Stimulated activated CD8-positive, alpha-beta memory T cell treated with anti-CD3 and anti-CD28 coated beads, Interleukin-12 subunit alpha, Interleukin-12 subunit beta, amount 100 ng/mL, for 24 hours (primary cell): ENCODE data around the gene HEBP1.

Experiments
- DNase-seq: peaks from one replicate; pipeline ENCODE4 v3.0.0-alpha.2; 2020; ENCODE audit errors: extremely low read depth

HEBP1 gene

DNA sequence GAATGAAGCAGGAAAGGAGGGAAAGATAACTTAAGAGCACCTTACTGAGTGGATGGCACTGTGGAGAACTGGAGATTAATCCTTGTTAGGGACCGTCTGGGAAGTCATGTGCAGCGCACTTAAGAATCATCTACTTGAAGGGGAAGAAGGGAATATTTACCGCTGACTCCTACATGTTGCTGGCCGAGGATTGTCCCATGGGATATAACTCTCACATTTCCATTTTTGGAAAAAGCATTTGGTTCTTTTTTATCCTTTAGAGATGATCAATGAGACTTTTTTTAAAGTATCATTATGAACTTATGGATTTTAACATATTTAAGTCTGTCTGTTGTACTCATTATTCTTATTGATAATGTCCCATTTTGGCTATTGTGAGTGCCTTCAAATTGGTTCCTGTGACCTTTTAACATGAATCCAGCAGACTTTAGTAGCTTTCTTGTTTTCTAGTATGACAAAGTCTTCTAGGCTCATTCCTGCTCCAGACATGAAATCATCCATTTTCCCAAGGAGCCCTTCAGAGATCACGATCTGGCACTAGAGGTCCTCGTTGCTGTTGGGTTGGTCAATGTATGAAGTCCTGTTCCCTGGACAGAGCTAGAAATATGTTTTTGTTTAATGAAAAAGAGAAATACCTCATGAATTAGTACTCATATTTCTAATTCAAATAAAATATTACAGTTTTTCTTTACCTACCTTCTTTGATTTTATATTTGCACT, 23.9 kb upstream of the HEBP1 start:
- no peak for DNase-seq

DNA sequence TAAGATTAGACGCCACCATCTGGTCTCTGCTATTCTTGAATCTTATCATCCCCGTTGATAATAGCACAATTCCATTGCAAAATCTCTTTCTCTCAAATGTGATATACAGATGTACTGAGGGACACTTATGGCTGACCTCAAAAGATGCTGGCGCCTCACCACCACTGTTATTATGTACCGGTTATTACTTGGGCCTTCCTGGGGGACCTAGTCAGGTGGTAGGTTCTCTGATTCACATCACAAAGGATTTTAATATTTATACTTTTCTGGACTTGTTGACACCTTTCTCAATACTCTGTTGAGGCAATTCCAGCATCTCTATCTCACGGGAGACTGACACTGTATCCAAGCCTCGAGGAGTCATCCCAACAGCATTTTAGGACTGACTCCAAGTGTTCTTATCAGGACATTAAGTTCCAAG, 22.8 kb upstream of the HEBP1 start:
- DNase-seq = no peak

DNA sequence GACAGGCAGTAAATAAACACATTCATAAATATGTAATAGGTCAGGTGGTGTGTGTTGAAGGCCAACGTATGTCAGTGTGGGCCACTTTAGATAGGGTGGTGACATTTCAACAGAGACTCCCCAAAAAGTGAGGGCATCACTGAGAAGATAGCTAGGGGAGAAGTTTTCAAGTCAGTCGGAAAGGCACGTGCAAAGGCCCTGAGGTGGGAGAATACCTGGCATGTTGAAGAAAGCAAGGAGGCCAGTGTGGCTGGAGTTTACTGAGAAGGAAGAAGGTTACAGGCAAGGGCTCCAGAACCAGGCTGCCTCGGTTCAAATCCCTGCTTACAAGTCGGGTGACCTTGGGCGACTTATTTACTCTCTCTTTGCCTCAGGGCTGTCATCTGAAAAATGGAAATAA, 11.0 kb upstream of the HEBP1 start:
- no peak for DNase-seq

DNA sequence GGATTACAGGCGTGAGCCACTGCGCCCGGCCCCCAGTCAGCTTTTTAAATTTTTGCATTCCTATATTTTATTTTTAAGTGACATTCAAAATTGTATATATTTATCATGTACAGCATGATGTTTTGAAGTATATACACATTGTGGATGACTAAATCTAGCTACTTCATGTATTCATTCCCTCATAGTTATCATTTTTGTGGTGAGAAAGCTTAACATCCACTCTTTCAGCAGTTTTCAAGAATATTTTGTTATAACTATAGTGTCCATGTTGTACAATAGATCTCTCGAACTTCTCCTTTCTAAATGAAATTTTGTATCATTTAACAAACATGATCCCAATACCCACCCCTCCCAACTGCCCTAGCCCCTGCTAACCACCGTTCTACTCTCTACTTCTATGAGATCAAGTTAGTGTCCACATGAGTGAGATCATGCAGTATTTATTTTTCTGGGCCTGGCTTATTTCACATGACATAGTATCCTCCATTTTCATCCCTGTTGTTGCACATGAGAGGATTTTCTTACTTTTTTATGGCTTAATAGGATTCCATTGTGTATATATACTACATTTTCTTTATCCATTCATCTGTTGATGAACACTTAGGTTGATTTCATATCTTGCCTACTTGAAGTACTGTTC, 8.8 kb upstream of the HEBP1 start:
- DNase-seq = no peak

DNA sequence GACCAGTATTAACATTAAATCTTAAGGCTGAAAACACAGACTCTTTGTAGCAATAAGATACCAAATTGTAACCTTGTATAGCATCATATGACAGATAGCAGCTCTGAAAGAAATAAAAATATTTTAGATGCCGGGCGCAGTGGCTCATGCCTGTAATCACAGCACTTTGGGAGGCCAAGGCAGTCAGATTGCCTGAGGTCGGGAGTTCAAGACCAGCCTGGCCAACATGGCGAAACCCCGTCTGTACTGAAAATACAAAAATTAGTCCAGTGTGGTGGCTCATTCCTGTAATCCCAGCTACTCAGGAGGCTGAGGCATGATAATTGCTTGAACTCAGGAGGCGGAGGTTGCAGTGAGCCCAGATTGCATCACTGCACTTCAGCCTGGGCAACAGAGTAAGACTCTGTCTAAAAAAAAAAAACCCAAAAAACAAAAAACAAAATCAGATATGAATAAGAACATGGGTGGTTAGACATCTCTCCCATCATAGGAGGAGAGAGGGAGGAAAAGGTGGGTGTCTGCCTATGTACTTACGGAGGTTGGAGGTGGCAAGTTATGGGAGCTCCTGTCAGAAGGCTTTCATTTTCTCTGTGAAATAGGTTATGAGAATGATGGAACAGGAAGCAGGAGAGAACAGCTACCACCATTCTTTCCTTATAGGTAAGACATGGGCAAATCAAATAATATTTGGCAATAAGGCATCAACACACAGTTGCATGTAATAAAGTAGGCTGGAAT, 7.6 kb upstream of the HEBP1 start:
- no peak for DNase-seq

DNA sequence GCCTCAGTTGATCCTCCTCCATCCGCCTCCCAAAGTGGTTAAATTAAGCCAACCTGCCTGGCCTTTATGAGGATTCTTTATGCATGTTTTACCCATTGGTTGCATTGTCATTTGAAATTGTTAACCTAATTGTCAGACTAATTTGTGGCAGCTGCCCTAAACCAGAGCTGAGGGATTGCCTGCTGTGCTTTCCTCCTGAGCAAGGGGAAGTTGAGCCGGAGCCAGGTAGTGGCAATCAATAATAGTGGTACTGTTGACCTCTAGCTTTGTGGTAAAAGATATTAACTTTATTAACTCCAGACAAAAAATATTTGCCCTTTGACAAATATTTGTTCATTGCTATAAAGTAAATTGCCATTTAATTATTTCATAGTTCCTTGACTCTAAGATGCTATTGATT, 5.6 kb upstream of the HEBP1 start:
- no peak for DNase-seq

DNA sequence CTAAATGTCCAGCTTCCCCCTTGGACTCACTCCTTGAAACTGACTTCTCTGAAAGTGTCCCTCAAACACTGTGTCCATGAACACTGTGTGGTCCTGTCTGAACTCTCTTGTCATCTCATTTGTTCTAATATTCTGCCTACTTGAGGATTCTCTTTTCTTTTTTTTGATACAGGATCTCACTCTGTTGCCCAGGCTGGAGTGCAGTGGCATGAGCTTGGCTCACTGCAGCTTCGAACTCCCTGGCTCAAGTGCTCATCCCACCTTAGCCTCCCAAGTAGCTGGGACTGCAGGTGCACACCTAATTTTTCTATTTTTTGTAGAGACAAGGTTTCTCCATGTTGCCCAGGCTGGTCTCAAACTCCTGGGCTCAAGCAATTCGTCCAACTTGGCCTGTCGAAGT, 4.9 kb upstream of the HEBP1 start:
- no peak for DNase-seq

DNA sequence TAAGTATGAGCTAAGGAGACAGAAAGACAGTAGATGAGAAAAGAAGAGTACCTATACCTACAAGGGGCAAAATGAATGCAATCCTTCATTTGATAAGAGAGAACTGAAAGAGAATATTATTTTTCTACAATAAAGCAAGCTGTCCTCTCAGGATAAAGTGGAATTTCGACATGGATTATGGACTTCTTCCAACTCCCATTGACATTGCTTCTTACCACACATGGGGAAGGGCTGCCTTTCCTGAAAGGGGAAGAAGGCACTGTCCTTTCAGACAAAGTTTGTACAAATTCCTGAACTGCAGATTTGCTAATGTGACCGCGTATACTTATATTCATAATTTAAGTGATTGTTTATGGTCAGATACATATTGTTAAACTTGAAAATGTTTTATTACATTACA, 4.3 kb upstream of the HEBP1 start:
- no peak for DNase-seq

DNA sequence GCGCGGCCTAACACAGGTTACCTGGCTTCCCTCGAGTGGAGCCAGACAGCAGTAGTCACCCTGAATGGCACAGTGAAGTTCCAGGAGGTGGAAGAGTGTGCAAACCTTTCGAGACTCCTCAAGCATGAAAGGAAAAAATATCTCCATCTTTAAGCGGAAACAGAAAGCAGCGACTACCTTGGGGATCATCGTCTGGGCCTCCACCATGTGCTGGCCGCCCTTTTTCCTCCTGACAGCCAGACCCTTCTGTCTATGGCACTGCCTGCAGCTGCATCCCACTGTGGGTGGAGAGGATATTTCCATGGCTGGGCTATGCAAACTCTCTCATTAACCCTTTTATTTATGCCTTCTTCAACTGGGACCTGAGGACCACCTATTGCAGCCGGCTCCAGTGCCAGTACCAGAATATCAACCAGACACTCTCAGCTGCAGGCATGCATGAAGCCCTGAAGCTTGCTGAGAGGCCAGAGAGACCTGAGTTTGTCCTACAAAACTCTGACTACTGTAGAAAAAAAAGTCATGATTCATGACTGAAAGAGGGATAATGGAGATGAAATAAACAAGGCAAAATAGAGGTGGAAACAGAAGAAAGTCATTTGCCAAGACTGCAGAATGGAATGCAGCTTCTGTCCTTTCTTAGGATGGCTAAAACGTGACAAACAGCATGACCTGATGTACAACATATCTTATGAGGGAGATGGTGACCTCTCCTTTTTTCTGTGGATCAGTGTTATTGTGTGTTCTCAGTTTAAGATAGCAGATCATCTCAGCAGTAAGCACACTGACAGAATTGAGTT, 2.4 kb upstream of the HEBP1 start:
- DNase-seq = no peak

DNA sequence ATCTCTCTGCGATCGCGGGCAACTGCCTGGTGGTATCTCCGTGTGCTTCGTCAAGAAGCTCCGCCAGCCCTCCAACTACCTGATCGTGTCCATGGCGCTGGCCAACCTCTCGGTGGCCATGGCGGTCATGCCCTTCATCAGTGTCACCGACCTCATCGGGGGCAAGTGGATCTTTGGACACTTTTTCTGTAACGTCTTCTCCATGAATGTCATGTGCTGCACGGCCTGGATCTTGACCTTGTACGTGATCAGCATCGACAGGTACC, 1.6 kb upstream of the HEBP1 start:
- DNase-seq = no peak

DNA sequence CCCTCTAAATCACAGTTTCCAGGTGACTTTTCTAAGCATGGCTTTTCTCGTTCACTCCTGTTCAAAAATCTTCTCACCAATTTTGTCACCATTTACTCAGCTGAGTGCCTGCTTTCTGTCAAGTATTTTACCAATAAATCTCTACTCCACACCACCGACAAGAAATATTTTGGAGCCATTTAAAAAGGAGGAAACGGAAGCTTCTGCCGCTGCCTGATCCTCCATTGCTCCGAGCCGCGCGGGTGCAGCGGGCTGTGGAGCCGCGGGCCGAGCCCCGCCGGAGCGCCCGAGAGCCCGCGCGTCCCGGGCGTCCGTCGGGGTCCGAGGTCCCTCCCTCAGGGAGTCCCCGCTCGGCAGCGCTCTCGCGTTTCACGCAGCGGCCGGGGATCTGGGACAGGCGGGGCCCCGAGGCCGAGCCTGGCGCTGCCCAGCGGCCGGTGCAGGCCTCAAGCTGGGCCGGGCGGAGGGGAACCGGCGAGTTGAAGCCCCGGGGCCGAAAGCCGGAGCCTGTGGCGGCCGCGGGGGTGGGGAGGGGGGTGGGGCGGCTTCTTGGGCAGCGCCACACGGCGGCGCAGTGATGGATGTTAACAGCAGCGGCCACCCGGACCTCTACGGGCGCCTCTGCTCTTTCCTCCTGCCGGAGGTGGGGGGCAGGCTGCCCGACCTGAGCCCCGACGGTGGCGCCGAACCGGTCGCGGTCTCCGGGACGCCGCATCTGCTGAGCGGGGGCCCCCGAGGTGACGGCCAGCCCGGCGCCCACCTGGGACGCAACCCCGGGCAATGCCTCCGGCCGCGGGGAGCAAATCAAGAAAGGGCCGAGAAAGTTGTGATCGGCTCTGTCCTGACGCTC, 1.1 kb upstream of the HEBP1 start:
- DNase-seq = no peak

DNA sequence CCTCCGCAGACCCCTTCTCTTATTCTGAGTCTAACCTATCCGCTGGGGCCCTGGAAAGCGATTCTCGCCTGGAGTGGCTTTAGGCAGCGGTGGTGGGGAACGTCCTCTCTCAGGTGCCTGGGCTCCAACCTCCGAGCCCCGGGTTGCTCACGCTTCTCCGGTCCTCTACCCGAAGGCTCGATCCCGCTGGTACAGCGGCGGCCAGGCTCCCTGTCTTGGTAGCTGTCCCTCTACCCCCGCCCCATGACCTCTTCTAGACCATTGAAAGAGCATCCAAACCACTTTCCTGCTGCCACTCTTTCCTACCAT, 505 bp upstream of the HEBP1 start:
- no peak for DNase-seq

DNA sequence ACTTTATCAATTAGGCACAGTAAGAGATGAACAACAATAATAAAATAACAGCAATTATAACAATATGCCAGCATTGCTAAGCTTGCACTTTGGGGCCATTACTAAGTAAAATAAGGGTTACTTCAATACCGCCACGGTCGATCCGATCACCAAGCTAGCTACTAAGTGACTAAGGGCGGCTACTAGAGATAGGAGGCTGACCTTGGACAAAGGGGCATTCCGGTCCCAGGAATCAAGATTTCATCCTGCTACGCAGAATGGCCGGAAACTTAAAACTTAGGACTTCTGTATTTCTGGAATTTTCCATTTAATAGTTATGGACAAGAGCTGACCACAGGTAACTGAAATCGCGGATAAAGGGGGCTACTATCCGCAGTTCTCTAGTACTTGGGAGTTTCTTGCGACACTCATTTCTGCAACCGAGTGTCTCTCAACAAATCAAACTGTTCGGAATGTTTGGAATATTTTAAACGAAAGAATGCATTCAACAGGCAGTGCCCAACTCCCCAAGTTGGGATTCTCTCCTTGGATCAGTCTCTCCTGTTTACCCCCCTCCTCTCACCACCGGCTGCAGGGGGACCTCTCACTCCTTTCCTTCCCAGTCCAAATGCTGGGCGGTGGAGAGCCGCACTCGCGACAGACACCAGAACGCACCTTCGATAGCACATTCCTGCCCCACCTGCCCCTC, 650 bp downstream of the HEBP1 start:
- no peak for DNase-seq

DNA sequence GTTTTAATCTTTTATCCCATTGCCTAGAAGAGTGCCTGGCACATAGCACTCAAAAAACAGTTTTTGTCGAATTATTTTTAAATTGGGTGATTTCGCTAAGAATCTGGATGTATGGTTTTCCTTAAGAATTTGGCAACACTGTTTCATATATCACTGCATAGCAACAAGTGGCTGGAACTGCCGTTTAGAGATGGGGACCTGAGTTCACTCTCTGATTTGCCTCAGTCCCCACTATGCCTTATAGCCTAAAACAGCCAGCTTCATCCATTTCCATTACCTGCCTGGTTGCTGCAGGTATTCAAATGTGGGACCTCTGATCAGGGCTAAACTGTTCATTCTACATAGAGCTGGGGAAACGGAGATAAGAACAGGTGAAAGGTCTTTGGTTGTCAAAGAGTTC, 1.8 kb downstream of the HEBP1 start:
- DNase-seq = no peak

DNA sequence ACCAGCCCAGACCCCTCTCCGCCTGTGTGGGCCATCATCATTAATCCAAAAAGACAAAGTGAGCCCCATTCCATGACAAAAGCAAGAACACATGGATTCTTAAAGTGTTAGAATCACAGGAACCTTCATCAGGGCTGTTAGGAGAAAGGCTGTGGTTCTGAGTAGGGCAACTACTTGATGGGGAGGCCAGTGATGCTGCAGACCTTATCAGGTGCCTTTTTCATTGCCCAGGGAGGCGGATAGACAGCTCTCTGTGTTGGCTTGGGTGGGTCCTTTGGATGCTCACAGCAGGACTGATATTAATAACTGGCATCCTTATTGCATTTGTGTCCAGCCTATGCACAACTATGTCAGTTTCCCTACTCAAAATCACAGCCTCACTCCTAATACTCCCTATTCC, 2.3 kb downstream of the HEBP1 start:
- no peak for DNase-seq

DNA sequence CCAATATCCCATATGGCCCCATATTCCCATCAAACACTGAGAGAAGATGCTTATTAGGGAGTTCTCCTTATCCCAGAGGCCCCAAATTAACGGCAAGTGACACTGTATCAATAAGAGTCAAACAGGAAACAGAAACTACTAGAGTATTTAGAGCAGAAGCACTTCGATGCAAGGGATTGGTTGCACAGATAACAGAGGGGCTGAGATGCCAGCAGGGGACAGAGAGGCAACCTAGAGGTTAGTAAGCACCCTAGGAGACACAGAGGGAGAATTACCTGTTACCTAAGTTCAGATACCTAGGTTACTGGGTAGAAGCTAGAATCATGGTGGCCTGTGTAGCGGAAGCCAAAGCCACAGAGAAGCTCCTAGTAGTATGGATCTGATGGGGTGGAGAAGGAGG, 2.9 kb downstream of the HEBP1 start:
- DNase-seq = no peak

DNA sequence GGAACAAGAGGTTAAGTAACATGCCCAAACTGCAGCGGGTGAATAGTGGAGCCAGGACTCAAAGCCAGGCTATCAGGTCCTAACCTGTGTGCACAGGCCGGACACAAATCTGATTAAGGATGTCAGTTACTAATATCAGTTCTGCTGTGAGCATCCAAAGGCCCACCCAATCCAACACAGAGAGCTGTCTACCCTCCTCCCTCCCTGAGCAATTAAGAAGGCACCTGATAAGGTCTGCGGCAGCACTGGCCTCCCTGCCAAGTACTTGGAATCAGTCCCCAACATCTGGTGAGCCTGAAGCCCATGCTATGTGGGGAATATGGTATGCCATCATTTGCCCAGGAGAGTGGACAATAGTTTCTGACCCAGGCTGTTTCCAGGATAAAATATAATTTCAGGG, 3.9 kb downstream of the HEBP1 start:
- DNase-seq = no peak

DNA sequence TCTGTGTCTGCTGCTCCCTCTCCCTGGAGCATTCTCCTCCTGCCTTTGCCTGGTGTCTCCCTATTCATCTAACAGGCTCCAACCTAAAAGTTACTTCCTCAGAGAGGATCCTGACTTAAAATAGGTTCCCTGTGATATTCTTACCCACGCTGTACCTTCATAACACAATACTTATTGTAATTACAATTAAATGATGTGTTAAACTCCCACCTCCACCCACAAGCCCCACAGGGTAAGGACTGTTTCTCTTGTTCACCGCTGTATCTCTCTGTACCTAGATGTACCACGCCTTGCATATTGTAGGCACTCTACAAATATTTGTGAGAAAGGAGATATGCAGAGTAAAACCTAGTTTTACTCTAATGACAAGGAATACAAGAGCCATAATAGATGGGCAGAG, 5.0 kb downstream of the HEBP1 start:
- DNase-seq = no peak

DNA sequence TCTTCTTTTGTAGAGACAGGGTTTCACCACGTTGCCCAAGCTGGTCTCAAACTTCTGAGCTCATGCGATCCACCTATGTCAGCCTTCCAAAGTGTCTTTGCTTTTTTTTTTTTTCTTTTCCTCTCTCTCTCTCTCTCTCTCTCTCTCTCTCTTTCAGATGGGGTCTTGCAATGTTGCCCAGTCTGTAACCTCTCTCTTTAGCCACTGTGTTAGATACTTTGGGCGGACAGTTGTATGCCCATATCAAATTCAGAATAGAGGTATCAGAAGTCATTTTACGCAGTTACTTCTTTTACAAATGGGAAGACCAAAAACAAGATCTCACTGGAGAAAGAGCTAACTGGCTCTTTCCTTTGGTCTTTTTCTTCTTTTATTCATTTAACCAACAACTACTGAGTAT, 6.7 kb downstream of the HEBP1 start:
- DNase-seq = no peak

DNA sequence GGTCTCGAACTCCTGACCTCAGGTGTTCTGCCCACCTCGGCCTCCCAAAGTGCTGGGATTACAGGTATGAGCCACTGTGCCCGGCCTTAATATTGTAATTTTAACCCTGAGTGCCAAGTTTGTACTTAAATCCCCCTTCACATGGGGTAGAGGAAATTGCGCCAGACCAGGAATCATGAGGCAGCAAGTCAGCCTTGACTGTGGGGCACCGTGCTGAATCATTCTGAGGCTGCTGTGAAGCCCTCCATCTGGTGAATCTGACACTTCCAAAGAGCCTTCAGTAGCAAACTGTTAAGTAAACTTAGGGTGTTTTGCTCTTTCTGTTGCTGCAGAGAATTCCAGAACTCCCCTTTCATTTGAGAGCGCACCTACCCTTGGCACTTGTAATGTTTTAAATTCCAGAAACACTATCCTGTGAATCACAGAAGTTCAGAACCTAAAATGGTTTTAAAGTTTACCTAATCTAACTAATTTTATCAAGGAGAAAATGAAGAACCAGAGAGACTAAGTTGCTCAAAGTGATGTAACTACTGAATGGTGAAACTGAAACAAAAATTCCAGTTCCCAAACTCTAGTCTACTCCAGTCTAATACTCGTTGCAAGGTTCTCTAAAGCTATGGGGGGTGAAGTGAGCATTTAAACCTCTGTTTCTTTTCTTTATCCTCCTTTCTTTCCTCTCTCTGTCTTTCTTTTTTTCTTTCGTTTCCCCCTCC, 7.5 kb downstream of the HEBP1 start:
- no peak for DNase-seq
